HG03442 (cell line): Measurements from ENCODE around the gene HOXA6.

ENCODE experiments used
- ATAC-seq: cut with Tn5 transposase; IDR thresholded peaks from one replicate; pipeline ENCODE4 v1.9.1; 2021; ENCODE audit warnings: mild to moderate bottlenecking, moderate library complexity; ENCODE audit not compliant: unreplicated experiment

Gene HOXA6

GRCh38 chr7:27173956-27174873 lies 26.6 kb upstream of the HOXA6 start, which contains the start of gene HOXA10:
TSS of gene HOXA10 (minus strand) at chr7:27174320. CDS start at chr7:27174306, 14 bp downstream.
- ATAC-seq = no peak

- ATAC-seq = no peak
Measured at GRCh38 chr7:27173511-27173955, 26.0 kb upstream of the HOXA6 start.

- ATAC-seq = no peak
Measured at GRCh38 chr7:27172823-27173510, 25.4 kb upstream of the HOXA6 start.

GRCh38 chr7:27172315-27172774 lies 24.8 kb upstream of the HOXA6 start:
- ATAC-seq = no peak

- no peak for ATAC-seq
Measured at GRCh38 chr7:27171637-27172314, 24.2 kb upstream of the HOXA6 start.

GRCh38 chr7:27171325-27171636 lies 23.7 kb upstream of the HOXA6 start:
- no peak for ATAC-seq

- ATAC-seq = no peak
Measured at GRCh38 chr7:27170426-27171324, 23.1 kb upstream of the HOXA6 start.

GRCh38 chr7:27169658-27170425 lies 22.3 kb upstream of the HOXA6 start:
- ATAC-seq = no peak

- ATAC-seq = no peak
Measured at GRCh38 chr7:27168265-27168947, 20.8 kb upstream of the HOXA6 start.

- ATAC-seq = no peak
Measured at GRCh38 chr7:27167916-27168264, 20.3 kb upstream of the HOXA6 start.

GRCh38 chr7:27166531-27167505 lies 19.2 kb upstream of the HOXA6 start:
- no peak for ATAC-seq

- ATAC-seq = no peak
Measured at GRCh38 chr7:27165996-27166530, 18.5 kb upstream of the HOXA6 start.

GRCh38 chr7:27165089-27165995 lies 17.8 kb upstream of the HOXA6 start, which contains the start of gene HOXA9:
TSS of gene HOXA9 (minus strand) at chr7:27165537. CDS start at chr7:27165457, 80 bp downstream.
- ATAC-seq = no peak

- no peak for ATAC-seq
Measured at GRCh38 chr7:27164367-27165088, 17.0 kb upstream of the HOXA6 start.

- no peak for ATAC-seq
Measured at GRCh38 chr7:27164045-27164366, 16.4 kb upstream of the HOXA6 start.
